ENCODE measurements around the gene HERC2.
"Not testable (repeated sequence)": the region's sequence is repeated elsewhere in the genome, so short reads cannot be mapped to it uniquely, and the experiment has no call there.

Gene HERC2

GRCh38 chr15:28322129-28322588 lies at the start of gene HERC2:
Gene HERC2, minus strand, starts transcription at chr15:28322179. Its CDS starts 746 bp downstream, at chr15:28321433.
- peak within 1 kb of the TSS; percentile 26 for H3K27ac ChIP-seq

GRCh38 chr15:28365502-28365901 lies 43.5 kb upstream of the HERC2 start:
- not testable (repeated sequence) for H3K27ac ChIP-seq; DNase-seq (ENCODE audit: low read depth, low spot score)

More at GRCh38 chr15:28322129-28322588, at the start of gene HERC2:
- DNase-seq (ENCODE audit: low read depth, low spot score): not testable (repeated sequence)

GRCh38 chr15:28357984-28358383 lies 36.0 kb upstream of the HERC2 start, which contains the start of gene GOLGA6L24:
Gene GOLGA6L24, minus strand, starts transcription at chr15:28358084. Its CDS starts 61 bp downstream, at chr15:28358023.
- H3K27ac ChIP-seq; DNase-seq (ENCODE audit: low read depth, low spot score): not testable (repeated sequence)

GRCh38 chr15:28321358-28322078 lies 461 bp downstream of the HERC2 start:
- not testable (repeated sequence) for DNase-seq (ENCODE audit: low read depth, low spot score)
- H3K27ac ChIP-seq: peak overlapping the region; percentile 26

GRCh38 chr15:28319725-28320124 lies 2.3 kb downstream of the HERC2 start:
- not testable (repeated sequence) for DNase-seq (ENCODE audit: low read depth, low spot score); H3K27ac ChIP-seq

- H3K27ac ChIP-seq; DNase-seq (ENCODE audit: low read depth, low spot score): not testable (repeated sequence)
Measured at GRCh38 chr15:28318828-28319227, 3.2 kb downstream of the HERC2 start.

- DNase-seq (ENCODE audit: low read depth, low spot score); H3K27ac ChIP-seq: not testable (repeated sequence)
Measured at GRCh38 chr15:28318122-28318521, 3.9 kb downstream of the HERC2 start.

- DNase-seq (ENCODE audit: low read depth, low spot score); H3K27ac ChIP-seq: not testable (repeated sequence)
Measured at GRCh38 chr15:28316958-28317357, 5.0 kb downstream of the HERC2 start.

GRCh38 chr15:28310454-28310853 lies 11.5 kb downstream of the HERC2 start:
- not testable (repeated sequence) for DNase-seq (ENCODE audit: low read depth, low spot score)

GRCh38 chr15:28308718-28309117 lies 13.3 kb downstream of the HERC2 start:
- DNase-seq (ENCODE audit: low read depth, low spot score); H3K27ac ChIP-seq: not testable (repeated sequence)

More at GRCh38 chr15:28310454-28310853, 11.5 kb downstream of the HERC2 start:
- H3K27ac ChIP-seq: not testable (repeated sequence)

- H3K27ac ChIP-seq; DNase-seq (ENCODE audit: low read depth, low spot score): not testable (repeated sequence)
Measured at GRCh38 chr15:28305700-28306099, 16.3 kb downstream of the HERC2 start.

GRCh38 chr15:28297434-28297833 lies 24.5 kb downstream of the HERC2 start:
- DNase-seq (ENCODE audit: low read depth, low spot score): not testable (repeated sequence)

GRCh38 chr15:28296814-28297213 lies 25.2 kb downstream of the HERC2 start:
- not testable (repeated sequence) for DNase-seq (ENCODE audit: low read depth, low spot score); H3K27ac ChIP-seq

More at GRCh38 chr15:28297434-28297833, 24.5 kb downstream of the HERC2 start:
- not testable (repeated sequence) for H3K27ac ChIP-seq

GRCh38 chr15:28295009-28295563 lies 26.9 kb downstream of the HERC2 start:
- DNase-seq (ENCODE audit: low read depth, low spot score); H3K27ac ChIP-seq: not testable (repeated sequence)

GRCh38 chr15:28294560-28294959 lies 27.4 kb downstream of the HERC2 start:
- not testable (repeated sequence) for H3K27ac ChIP-seq; DNase-seq (ENCODE audit: low read depth, low spot score)

- no peak overlapping the region for H3K27ac ChIP-seq
- no peak for DNase-seq (ENCODE audit: low read depth, low spot score)
Measured at GRCh38 chr15:28289694-28290463, 32.1 kb downstream of the HERC2 start.

- not testable (repeated sequence) for DNase-seq (ENCODE audit: low read depth, low spot score); H3K27ac ChIP-seq
Measured at GRCh38 chr15:28288830-28289693, 32.9 kb downstream of the HERC2 start.

GRCh38 chr15:28286659-28287058 lies 35.3 kb downstream of the HERC2 start:
- H3K27ac ChIP-seq; DNase-seq (ENCODE audit: low read depth, low spot score): not testable (repeated sequence)

GRCh38 chr15:28286031-28286430 lies 35.9 kb downstream of the HERC2 start:
- no peak overlapping the region for H3K27ac ChIP-seq
- DNase-seq (ENCODE audit: low read depth, low spot score): no peak

All from epithelial cell of prostate (primary cell).